Hematopoietic multipotent progenitor cell treated with erythropoietin and hydrocortisone succinate and interleukin-3 and kit ligand, for 6 days (in vitro differentiated cells): ENCODE results near the gene IGFBP3.
A peak's percentile ranks its signal among the peaks of the same experiment; 100 is the strongest.
"Not testable (repeated sequence)": the region's sequence is repeated elsewhere in the genome, so short reads cannot be mapped to it uniquely, and the experiment has no call there.

Experiments
- DNase-seq: peaks from one replicate; pipeline ENCODE4 v3.0.0-alpha.2; 2015

The IGFBP3 gene, protein sequence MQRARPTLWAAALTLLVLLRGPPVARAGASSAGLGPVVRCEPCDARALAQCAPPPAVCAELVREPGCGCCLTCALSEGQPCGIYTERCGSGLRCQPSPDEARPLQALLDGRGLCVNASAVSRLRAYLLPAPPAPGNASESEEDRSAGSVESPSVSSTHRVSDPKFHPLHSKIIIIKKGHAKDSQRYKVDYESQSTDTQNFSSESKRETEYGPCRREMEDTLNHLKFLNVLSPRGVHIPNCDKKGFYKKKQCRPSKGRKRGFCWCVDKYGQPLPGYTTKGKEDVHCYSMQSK

DNA sequence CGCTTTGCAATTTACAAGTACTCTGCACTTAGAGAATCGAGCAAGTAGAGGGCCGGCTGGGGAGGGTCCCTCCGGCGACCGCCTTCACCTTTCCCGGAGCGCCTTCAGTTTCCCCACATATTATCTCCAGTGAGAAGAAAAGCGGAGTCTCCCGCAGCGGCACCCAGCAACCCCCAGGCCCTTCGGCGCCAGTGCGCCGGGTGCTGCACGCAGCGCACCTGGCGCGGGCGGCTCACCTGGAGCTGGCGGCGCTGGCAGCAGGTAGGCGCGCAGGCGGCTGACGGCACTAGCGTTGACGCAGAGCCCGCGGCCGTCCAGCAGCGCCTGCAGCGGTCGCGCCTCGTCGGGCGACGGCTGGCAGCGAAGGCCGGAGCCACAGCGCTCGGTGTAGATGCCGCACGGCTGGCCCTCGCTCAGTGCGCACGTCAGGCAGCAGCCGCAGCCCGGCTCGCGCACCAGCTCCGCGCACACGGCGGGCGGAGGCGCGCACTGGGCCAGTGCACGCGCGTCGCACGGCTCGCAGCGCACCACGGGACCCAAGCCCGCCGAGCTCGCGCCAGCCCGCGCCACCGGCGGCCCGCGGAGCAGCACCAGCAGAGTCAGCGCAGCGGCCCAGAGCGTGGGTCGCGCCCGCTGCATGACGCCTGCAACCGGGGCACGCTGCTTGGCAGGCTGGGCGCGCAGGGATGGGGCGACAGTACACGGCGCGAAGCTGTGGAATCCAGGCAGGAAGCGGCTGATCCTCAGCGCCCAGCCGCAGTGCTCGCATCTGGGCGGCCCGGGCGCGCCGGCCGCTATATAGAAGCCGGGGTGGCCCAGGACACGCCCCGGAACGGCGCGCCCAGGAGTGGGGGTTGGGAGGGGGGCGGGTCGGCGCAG lies at the start of gene IGFBP3:
IGFBP3 (minus strand) TSS at position 771 of the 879 bp plus-strand sequence; CDS start at position 639, 132 bp downstream.
- peak; percentile 16 for DNase-seq

DNA sequence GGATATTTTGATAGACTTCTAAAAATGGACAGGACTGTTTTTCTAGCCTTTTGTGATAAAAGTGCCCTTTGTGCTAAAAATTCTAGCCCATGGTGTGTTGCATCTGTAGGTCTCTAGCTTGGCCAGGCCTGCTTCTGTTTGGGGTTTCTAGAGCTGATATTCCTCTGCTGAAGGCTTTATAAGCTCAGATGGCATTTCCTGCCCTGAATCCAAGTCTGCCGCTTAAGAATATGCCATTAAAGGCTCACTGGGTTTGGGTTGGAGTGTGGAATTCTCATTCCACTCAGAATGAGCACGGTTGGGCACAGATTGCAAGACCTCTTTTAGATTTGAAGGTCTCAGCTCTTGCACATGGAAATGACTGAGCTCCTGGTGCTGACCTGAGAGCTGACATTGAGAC lies 49.4 kb upstream of the IGFBP3 start:
- DNase-seq = no peak

DNA sequence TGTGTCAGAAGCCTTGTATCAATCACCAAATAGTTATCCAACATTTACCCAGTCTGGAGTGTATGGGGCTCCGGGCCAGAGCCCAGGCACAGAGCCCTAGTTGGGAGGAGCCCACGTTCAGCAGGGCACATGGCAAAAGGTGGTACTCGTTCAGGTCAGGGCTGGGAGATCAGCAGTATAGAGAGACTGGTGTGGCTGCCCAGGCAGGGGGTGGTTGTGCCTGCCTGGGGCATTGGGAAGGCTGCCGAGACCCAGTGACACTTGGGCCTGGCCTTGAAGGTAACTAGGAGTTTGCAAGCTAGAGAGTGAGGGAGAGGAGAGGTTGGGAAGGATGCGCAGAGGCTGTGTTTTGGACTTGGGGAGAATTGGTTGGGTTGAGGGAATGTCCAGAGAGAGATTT lies 48.9 kb upstream of the IGFBP3 start:
- no peak for DNase-seq

DNA sequence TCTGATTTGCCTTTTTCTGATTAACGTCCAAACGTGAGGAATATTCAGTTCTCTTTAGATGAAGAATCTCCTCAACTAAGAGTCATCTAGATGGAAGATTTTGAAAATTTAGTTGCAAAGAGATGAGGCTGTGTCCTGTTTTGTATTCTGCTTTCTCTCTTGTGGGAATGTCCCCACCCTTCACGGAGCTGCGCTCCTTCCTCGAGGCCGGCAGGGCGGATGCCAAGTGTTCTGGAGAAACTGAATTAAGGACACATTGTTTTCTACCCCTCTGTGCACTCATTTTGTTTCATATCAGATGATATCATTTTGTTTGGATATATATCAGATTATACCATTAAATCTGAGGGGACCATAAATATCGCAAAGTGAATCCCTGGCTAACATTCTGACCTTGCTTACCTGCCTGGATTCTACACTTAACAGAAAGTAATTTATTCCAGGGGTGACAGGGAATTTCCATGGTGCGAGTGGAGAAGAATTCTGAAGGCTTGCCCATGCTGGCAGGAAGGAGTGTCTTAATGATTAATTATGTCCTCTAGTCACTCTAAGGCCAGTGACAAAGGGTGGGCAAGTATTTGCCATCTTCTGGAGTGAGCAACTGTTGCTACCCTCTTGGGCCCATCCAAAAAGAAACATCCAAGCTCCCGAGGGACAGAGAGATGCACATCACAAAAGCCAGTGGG lies 47.9 kb upstream of the IGFBP3 start:
- DNase-seq = no peak

DNA sequence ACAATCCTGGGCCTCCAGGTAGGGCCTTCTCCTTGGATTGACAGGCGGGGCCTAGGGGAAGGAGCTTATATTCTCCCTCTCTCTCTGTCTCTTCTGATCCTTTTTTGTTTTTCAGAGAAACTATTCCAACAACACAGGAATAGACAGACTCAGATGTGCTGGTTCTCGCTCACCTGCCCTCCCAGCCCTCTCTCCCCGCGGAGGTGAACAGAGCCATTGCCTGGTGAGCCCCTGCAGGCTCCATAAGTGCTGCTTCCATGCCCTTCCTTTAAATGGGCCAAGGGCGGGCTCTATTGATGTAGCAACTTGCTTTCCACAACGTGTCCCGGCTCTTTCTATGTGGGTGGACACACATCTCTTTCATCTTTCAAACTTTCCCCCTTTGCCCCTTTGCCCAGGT lies 47.2 kb upstream of the IGFBP3 start:
- DNase-seq = no peak

DNA sequence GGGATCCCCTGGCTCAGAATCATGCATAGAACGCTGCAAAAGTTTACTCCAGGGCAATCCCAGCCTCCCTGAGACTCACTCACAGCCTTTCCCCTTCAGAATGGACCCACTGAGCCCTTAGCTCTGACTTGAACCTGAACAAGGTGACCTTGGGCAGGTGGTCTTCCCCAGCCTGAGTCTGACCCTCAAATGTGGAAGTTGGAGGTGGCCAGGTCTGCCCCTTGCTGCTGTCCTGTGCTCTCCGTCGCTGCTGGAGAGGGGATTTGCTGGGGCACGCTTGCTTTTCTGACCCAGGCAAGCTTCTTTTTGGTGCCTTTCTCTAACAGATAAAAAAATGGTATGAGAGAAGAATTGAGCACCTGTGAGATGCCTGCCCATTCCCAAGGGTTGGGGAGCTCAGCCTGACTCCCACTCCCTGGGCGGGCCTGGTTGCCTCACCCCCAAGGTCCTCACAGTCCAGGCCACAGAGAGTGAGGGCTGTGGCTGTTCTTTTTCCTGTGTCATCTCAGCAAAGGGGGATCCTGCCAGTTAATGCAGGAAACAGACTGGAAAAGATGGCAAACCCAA lies 46.6 kb upstream of the IGFBP3 start:
- DNase-seq = no peak

DNA sequence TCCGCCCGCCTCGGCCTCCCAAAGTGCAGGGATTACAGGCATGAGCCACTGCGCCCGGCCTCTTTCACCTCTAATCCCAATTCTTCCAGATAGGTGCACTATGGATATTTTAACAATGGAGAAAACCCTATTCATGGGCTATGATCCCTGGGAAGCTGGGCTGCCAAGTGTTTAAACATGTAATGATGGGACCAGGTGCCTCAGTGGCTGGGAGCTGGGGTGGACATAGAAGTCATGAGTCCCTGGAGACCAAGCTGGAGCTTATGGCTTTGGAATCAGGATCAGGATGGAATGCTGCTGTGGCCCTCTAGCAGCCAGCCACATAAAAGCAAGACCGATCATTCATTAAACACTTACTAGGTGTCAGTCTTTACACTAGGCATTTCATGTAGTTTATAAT lies 41.8 kb upstream of the IGFBP3 start:
- DNase-seq = no peak

DNA sequence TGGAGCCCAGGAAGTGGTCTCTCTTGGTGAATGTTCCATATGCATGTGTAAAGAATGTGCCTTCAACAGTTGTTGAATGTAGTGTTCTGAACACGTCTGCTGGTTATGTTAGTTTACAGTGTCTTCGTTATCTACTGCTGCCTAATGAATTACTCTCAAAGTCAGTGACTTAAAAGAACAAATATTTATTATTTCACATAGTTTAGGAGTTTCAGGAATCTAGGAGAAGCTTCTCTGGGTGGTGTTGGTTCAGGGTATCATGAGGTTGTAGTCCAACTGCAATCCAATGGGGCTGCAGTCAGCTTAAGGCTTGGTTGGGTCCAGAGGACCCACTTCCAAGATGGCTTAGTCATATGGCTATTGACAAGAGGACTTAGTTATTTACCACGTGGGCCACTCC lies 36.6 kb upstream of the IGFBP3 start:
- no peak for DNase-seq

DNA sequence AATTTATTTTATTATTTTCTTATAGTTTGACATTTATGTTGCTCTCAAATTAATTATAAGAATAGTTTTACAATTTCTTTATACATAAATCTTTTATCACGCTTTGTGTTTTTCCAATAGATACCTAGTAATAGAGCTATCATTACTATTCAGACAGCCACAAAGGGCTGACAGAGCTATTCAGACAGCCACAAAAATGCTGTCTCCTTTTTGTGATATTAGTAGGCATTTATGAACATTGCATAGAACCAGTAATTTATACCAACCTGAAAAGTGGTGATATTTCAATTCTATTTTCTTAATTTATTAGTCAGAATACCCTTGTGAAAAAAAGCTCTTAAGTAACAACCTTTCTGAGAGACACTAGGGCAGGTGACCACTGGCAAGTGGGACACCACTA lies 34.2 kb upstream of the IGFBP3 start:
- DNase-seq = no peak

DNA sequence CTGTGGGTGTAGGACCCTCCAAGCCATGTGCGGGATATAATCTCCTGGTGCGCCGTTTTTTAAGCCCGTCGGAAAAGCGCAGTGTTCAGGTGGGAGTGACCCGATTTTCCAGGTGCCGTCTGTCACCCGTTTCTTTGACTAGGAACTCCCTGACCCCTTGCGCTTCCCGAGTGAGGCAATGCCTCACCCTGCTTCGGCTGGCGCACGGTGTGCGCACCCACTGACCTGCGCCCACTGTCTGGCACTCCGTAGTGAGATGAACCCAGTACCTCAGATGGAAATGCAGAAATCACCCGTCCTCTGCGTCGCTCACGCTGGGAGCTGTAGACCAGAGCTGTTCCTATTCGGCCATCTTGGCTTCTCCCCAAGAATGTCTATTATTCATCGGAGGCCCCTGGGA lies 32.0 kb upstream of the IGFBP3 start:
- DNase-seq = not testable (repeated sequence)

DNA sequence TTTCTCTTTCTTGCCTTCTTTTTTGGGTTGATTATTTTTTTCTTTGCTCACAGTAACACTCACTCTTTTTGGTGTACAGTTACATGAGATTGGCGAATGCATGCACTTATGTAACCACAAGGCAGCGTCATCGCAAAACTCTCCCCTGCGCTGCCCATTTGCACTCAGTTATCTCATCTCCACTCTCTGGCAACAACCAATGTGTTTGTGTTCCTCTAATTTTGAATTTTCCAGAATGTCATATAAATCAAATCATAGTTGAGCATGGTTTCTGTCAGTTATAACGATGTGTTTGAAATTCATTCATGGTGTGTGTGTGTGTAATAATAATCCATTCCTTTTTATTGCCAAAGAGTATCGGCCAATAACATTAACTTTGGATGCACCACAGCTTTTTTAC lies 23.0 kb upstream of the IGFBP3 start:
- no peak for DNase-seq

DNA sequence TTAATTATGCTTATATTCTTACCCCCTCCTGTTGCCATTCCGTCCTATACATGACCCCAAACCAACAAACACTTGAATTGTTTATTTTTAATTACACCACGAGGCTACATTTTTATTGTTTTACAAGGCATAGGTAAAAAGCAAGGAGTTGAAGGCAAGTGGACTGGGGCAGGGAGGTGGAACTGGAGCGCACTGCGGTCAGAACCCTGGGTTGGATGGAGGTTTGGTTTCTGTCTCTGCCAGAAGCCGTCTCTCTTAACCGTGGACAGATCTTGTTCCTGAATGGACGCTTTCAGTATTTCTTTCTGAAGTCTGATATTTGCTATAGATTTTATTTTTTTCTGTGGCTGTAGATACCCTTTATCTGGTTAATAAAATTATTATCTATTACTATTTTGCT lies 19.9 kb upstream of the IGFBP3 start:
- no peak for DNase-seq

DNA sequence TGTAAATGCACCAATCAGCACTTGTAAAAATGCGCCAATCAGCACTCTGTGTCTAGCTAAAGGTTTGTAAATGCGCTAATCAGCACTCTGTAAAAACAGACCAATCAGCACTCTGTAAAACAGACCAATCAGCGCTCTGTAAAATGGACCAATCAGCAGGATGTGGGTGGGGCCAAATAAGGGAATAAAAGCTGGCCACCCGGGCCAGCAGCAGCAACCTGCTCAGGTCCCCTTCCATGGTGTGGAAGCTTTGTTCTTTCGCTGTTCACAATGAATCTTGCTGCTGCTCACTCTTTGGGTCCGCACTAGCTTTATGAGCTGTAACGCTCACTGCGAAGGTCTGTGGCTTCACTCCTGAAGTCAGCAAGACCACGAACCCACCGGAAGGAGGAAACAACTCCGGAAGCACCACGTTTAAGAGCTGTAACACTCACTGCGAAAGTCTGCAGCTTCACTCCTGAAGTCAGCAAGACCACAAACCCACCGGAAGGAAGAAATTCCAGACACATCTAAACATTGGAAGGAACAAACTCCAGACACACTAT lies 19.2 kb upstream of the IGFBP3 start:
- not testable (repeated sequence) for DNase-seq

DNA sequence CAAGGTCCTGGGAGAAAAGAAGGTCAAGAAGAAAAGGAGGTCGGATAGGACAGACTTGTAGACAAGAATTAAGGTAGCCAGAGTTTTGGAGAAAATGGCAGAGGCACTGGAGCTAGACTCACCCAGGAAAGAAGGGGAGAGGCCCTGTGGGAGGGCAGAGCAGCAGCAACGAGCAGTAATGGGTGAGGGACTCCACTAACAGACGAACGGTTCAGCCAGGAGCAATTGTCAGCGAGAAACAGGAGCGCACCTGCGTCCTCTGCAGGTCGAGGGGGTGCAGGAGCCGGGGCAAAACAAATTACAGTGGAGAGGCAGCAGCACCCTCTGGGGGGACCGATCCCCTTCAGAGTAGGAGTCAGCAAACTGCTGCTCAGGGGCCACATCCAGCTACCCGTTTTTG lies 18.5 kb upstream of the IGFBP3 start:
- DNase-seq = no peak

DNA sequence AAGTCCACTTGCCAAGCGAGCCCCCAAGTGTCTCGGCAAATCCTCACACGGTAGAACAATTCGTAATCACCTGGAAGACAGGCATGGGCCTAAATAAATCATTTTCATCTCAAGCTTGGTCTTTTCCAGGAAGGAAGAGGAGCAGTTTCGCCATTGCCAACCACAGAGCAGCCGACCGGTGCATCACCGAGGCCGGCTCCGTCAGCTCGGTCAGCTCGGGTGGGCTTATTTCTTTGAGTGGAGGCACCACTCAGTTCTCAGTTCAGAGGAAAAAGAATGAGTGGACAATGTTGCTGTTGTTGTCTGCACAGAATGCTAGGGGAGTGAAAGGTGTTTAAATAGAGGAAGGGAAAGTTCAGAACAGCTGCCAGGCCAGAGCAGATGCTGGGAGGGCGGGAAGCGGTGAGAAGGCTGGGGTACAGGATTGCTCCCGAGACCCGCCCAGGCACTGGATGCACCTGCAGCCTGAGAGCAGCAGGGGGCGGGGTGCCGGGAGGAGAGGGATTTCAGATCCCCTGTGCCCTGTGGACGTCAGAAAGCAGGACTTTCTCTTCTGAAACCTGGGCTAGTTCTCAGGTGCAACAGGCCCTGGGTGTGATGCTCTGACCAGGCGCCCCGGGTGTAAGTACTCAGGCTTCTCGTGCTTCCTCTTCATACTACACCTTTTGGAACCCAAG lies 17.7 kb upstream of the IGFBP3 start:
- DNase-seq = no peak

DNA sequence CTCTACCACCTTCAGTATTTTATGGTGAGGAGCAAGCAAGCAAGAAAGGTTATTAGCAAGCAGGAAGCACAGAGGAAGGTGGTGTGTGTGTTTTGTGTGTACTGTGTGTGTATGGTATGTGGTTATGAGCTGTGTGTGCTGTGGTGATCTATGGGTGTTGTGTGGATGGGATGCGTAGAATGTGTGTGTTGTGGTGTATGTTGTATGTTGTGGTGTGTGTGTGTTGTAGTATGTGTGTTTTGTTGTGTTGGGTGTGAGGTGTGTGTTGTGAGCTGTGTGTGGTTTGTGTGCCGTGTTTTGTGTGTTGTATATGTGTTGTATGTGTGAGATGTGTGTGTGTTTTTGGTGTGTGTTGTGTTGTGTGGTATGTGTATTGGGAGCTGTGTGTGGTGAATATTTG lies 16.8 kb upstream of the IGFBP3 start:
- DNase-seq = no peak

DNA sequence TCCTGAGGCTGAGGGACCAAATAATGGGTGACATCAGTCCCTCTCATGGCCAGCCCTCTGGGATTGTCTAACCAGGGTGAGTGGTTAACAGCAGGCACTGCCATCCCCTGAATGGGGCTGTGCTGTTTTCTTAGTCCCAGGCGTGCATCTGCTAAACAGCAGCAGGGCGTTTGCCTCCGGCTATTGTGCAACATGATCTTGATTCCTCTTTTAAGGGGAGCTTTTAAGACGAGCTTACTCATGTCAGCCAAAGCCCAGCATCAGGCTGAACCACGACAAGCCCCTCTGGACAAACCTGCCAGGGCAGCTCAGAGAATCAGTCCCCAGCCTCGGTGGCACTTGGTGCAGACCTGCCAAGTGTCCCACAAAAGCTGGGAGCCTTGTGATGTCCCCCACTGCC lies 16.2 kb upstream of the IGFBP3 start:
- DNase-seq = no peak

DNA sequence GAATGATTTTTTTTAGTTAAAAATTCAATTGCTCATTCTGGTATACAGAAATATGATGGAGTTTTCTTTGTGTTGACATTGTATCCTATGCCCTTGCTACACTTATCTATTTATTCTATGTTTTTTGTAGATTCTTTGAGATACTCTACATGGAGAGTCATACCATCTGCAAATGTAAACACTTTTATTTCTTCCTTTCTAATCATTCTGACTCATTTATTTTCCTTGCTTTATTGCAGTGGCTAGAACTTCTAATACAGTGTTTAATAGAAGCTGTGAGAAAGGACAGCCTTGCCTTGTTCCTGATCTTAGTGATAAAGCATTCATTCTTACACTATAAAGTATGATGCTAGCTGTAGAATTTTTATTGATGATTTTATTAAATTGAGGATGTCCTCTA lies 9.9 kb upstream of the IGFBP3 start:
- no peak for DNase-seq

DNA sequence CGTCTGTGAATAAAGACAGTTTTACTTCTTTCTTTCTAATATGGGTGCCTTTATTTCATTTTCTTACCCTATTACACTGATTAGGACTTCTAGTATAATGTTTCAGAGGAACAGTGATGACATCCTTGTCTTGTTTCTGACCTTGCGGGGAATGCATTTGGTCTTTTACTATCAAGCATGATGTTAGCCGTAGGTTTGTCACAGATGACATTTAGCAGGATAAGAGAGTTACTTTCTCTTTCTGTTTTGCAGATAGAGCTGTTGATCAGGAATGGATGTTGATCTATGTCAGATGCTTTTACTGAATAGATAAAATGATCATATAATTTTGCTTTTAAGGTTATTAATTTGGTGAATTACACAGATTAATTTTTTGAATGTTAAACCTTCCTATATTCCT lies 6.6 kb upstream of the IGFBP3 start:
- no peak for DNase-seq

DNA sequence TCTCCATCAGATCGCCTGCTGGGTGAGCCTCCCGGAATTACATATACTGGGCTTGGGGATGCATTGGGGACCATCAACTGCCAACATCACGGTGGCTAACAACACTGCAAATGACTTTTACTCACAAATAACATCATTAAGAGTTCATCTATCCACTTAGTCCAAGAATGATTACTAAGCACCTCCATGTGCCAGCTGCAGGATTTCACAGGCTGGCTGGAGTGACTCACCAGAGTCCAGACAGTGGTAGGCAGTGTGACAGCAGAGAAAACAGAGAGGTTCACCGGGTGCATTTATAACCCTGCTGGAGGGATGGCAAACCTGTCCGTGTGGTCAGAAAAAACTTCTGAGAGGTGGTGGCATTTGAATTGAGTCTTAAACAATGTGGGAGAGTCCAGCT lies 3.2 kb upstream of the IGFBP3 start:
- no peak for DNase-seq

DNA sequence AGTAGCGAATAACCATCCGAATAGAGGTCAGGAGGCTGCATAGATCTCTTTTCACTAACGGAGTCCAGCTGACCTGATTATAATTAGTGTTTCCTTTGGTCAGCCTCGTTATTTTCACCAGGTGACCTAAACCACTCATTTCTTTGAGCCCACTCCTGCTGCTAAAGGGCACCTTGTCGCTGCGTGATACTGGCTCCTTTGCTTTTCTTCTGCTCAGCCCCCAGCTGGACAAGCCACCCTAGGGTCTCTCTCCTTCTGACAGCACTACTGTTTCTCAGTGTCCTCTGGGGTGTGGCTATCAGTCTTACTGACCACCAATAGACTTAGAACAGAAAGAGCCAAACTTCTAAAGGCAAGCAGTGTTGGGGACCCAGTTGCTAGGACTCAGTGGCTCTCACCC lies 2.7 kb upstream of the IGFBP3 start:
- DNase-seq = no peak

DNA sequence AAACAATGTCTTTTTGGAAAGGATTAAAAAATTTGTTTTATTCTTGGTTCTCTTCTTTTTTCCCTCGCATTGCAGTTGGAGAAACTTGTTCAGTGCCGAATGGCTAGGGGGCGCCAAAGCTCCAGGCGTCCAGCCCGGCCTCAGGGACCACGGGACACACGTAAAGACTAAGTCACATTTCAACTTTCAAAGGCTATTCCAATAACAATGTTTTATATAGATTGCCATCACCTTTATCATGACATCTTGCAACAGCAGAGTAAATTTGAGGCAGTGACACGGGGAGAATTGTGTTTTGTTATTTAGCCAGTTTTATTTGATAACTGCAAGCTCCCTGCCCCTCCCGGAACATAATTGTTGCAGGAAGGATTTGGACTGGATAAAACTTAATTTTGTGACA lies 2.2 kb upstream of the IGFBP3 start:
- DNase-seq = peak; percentile 78

DNA sequence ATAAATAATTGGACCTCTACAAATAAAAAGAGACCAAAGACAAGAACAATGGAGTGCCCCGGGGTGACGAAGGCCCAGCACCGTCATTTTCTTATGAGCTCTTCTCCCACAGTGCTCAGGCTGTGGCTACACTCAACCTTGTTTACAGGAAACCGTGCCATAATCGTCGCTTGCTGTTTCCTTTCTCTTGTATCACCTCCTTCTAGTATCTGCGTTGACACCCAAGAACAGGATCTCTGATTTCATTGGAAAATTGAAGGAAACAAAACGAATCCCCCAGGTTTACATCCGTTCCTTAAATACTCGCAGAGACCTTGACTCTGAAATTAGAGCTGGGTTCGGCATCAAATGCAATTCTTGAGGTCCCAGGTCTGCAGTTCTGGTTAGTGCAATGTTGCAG lies 1.7 kb upstream of the IGFBP3 start:
- DNase-seq = no peak
